SK-N-MC (cell line): Measurements from ENCODE around the gene CELSR1.

Experiments
- EZH2 ChIP-seq: fragments of 200-600 bp; sonication (generic); IDR thresholded peaks from one replicate; pipeline ENCODE4 v1.6.1; 2017; ENCODE audit warnings: antibody characterized with exemption
- POLR2AphosphoS5 ChIP-seq: IDR thresholded peaks from 2 replicates; pipeline ENCODE4 v1.6.1; 2012; ENCODE audit warnings: mild to moderate bottlenecking, low read depth, low read length, borderline replicate concordance

- no peak for TF ChIP-seq POLR2AphosphoS5
- TF ChIP-seq EZH2: no peak
These were observed 119.7 kb downstream of the CELSR1 start for GRCh38 chr22:46417769-46418168.
